GM19452 (cell line): ENCODE measurements around the gene ECE1.

Source experiments
- ATAC-seq: cut with Tn5 transposase; IDR thresholded peaks from one replicate; pipeline ENCODE4 v1.9.1; 2021; ENCODE audit not compliant: unreplicated experiment

Gene ECE1

DNA sequence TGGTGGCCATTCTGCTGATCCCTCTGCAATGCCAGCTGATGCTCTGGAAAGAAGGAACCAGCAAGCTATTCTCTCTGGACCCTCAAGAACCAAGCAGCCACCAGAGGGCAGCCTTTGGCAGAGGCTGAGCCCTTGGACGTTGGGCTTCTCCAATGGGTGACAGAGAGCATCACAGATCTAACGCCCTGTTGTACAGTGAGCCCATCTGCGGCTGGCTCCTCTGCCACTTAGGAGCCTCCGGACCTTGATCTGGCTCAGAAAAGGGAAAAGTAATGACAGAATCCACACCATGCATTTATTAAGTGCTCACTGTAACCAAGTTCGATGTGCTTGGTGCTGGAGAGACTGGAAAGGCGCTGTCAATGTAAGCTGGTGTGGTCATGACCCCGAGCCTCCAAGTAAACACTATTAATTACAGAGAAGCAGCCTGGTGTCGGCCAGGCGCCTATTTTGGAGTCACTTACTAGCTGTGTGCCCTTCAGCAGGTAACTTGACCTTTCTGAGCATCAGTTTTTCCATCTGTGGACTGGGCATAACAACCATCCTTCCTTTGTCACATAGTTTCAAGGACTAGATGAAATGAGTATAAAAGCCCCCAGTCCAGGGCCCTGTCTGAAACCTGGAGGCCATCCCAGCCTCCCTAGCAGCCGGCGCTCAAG is 34.9 kb downstream of the ECE1 start:
- no peak for ATAC-seq

DNA sequence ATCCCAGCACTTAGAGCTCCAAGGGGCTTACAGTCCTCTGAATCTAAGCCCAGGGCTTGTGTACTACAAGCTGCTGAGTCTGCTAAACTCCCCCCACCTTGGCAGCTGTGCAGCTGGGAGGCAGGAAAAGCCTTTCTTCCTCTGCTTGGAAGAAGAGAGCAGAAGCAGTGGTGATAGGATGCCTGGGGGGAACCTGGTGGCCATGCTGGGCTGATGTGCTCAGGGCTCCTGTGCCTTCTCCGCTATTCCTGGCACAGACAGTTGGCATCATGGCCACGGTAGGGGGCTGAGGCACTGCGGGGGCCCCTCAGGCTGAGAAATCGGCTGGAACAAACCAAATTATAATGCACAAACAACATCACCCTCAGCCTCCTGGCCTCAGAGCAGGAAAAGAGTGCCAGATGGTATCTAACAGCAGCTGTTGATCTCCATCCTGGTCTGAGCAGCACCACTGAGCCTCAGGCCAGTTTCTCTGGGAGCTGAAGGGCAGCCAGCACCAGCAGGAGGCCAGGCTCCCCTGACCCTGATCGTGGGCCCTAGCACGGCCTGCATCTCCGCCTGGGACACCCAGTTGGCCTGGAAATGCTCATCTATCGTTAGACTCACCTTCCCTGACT is 35.8 kb downstream of the ECE1 start:
- no peak for ATAC-seq

DNA sequence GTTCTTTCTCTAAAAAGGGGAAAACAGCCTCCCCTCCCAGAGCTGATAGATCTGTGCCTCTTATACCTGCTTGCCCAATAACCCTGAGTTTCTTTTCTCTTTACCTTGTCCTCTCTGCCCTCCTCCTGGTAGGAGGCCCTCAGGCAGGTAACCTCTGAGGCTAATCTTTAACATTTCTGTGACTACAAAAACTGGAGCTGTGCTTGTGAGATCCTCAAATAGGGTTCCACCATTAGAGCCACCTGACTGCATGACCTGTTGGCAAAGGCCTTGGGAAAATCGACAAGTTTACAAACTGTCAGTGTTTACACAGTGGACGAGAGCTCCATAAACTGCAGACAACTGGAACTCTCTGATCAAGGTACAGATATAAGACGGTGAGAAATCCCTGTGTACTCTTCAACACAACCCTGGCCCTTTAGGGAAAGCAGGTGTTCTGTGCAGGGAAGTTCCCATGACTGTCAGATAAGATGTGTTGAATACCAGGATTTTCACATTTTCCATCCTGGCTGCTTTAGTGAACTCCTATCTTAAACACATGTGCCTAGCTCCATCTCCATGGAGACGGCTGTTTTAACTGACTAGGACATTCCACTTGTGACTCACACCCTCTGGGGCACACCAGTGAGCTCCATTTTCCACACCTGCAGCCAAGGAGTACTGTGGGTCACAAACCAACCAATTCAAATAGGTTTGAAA is 38.3 kb downstream of the ECE1 start:
- ATAC-seq = no peak

DNA sequence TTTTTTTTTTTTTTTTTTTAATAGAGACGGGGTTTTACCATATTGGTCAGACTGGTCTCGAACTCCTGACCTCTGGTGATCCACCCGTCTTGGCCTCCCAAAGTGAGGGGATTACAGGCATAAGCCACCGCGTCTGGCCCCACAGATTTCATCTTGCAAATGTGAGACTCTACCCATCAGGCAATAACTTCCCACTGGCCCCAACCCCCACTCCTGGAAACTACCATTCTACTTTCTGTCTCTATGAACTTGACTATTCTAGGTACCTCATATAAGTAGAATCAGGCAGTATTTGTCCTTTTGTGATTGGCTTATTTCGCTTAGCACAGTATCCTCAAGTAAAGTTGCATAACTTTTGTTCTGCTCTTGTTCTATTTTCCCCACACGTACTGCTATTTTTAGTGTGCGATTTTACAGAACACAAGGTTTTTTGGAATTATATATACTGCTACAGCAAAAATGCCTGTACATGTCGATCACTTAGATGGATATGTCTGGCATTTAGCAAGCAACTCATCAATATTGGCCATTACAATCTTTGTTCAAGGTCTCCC is 40.2 kb downstream of the ECE1 start:
- ATAC-seq = no peak

DNA sequence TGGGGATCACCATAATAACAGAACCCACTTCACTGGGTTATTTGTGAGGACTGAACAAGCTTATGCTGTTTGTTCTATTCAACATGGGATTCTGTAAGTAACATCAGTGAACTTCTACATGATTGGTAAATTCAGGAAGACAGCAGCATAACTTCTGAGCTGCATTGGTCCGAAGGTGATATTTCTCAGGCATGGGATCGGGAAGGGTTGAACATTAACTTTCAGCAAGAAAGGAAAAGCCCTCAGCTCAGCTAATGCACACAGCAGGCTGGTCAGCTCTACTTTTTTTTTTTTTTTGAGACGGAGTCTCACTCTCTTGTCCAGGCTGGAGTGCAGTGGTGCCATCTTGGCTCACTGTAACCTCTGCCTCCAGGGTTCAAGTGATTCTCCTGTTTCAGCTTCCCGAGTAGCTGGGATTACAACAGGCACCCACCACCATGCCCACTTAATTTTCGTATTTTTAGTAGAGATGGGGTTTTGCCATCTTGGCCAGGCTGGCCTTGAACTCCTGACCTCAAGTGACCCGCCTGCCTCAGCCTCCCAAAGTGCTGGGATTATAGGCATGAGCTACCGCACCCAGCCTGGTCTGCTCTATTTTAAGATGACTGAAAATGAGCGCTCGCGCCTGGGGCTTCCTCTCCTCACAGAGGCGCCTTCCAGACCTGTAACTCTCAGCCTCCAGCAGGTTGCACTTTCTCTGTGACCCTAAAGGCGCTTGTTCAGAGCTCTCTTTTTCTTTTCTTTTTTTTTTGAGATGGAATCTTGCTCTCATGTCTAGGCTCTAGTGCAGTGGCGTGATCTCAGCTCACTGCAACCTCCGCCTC is 42.2 kb downstream of the ECE1 start:
- no peak for ATAC-seq

DNA sequence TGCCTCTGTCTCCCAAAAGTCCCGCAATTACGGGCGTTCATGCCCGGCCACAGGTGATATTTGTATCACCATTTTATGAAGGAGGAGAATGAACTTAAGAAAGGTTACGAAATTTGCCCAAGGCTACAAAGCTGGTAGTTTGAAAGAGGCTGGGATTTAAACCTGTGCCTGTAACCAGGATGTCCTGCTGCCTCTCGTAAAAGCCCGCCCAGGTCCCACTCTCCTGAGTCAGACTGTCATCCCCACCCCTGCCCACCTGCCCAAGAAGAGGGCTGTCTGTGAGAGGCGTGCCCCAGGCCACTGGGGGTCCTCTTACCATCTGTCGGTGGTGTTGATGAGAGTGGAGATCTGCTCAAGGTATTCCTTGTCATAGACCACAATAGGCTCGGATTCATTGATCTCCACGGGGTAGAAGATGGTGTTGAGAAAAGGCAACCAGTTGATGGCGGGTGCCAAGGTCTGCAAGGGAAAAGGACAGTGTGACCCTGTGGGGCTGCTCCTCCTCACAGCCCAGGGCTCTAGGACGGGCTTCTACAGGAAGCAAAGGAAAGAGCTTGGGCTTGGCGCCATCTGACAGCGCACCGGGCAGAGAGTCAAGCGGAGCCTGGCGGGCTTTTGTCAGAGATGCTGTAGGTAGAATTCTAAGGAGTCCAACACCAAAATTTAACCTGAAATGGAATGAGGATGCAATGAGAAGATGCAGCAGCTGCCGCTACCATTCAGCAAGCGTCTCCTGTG is 43.2 kb downstream of the ECE1 start:
- ATAC-seq = no peak

DNA sequence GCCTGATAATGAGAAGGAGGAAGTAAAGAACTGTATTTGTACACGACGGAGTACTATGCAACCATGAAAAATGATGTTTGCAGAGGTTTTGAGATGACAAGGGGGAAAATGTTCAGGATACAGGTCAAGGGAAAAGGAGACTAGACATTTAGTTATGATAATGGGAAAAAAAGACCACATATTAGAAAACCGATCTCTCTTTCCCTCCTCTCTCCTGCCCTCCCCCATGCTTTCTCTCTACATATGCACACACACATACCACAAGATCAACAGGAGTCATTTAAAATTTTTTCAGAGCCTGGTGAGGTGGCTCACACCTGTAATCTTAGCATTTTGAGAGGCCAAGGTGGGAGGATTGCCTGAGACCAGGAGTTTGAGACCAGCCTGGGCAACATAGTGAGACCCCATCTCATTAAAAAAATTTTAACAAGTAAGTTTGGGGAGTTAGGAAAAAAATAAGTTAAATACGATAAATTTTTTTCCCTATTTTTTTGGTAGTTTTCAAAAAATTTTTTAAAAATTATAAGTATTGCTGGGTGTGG is 44.5 kb downstream of the ECE1 start:
- no peak for ATAC-seq

DNA sequence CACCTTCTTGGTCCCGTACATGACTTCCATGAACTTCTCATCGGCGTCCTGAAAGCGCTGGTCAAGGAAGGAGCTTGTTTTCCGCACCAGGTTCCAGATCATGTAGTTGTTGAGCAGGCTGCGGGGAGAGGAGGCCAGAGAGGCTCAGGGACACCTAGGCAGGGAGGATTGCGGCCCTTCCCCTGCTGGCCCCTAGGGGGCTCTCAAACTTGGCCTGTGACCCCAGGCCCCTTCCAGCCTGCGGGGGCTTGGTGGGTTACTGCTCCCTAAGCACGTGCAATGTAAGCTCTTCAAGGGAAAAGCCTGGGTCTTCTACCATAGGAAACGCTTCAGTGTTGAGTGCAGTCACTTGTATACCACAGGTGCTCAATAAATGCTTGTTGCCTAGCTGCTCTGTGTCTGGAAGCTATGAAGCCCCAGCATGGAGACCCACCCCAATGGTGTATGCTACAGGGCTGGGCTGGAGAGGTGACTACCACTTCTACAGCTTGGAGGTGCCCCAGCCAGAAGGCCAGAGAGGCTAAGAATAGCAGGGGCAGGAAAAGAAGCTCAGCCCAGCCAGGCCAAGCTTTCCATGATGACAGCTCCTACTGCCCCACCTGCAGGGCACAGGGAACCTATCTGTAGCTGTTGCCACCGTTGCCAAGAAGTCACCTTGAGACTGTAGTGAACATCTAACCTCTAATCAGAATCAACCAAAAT is 45.1 kb downstream of the ECE1 start:
- ATAC-seq = no peak

DNA sequence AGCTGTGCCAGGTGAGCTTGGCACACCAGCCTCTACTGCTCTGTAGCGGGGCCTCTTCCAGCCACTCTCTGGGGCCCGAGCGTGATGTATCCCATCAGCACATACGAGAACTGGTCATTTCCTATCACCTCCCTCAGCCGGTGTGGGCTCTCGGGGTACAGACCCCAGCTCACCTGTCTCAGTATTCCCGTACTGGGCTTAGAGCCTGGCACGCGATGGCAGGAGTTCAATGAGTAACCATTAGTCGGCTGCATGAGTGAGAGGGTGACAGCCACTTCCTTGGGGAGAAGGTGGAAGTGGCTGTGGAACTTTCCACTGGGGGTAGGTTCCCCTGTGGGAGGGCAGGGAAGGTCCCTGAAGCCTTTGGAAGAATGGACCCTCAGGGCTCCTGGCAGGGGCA is 46.1 kb downstream of the ECE1 start:
- no peak for ATAC-seq

DNA sequence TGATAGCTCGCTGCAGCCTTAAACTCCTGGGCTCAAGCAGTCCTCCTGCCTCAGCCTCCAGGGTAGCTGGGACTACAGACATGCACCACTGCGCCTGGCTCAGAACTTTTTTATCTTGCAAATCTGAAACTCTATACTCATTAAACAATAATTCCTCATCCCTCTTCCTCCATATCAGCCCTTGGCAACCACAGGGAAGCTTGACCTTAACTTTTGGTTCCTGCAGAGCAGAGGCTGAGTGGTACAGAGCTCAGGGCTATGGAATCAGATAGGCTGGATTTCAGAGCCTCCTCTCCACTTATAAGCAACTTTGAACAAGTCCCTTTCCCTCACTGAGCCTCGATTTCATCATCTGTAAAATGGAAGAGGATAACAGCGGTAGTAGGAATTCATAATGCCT is 47.4 kb downstream of the ECE1 start:
- no peak for ATAC-seq

DNA sequence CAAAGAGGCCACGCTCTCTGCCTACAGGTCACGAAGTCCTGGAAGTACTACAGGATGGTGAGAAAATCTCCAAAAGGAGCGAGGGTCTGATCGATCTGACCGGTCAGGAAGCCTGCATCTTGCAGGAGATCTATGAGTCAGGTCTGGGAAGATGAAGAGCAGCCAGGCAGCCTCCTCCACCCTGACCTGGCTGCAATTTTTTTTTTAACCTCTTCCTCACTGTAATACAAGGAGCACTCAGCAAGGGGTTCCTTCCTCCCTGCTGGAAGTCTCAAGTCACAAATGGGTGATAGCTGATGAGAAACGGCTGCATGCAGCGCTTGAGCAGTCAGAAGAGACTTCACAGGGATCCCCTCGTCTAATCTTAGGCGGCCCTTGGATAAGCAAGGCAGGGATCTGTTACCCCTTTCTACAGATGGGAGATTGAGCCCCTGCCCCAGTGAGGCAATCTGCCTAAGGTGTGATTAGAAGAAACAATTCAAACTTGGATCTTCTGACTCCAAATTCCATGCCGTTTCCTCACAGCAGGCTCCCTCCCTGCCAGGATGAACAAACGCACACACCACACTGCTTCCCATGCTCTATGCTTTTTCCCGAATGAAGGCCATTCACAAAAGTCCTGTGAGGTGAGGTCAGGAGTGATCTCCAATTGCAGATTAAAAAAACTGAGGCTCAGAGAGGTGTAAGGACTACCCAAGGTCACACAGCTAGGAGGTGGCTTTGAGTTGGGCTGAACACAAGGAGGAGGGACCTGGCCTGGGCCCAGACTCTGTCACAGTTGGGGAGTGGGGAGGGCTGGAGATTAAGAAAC is 48.3 kb downstream of the ECE1 start:
- ATAC-seq = no peak

DNA sequence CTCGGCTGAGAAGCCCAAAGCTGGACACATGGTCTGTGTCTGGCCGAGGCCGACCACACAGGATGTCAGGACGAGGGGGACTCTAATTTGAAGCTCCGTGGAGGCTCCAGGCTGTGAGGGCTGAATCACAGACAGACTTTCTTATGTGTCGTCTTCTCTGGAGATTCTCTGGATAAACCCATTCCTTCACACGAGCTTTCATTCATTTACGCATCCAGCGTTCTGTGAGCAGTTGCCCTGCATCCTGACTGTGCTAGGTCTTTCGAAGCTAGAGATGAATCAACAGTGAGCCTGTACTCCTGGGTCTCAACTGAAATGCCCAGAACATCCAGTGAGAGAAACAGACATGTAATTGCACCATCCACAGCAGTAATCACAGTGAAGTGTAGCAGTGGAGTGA is 49.6 kb downstream of the ECE1 start:
- no peak for ATAC-seq

DNA sequence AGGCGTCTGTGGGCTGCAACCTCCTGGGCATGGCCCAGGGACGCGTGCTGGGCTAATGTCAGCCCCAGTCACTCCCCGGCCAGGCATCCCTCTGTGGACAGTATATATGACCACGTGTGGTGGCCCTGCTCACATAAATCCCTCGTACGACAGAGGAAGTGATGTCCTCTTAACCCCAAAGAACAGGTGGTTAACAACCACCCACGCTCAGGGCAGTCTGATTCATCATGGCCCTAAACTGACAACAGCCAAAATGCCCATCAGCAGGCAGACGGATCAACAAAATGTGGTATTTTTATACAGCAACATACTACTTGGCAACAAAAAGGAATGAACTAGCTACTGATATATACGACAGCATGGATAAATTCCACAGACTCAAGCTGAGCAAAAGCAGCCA is 51.0 kb downstream of the ECE1 start:
- ATAC-seq = no peak

DNA sequence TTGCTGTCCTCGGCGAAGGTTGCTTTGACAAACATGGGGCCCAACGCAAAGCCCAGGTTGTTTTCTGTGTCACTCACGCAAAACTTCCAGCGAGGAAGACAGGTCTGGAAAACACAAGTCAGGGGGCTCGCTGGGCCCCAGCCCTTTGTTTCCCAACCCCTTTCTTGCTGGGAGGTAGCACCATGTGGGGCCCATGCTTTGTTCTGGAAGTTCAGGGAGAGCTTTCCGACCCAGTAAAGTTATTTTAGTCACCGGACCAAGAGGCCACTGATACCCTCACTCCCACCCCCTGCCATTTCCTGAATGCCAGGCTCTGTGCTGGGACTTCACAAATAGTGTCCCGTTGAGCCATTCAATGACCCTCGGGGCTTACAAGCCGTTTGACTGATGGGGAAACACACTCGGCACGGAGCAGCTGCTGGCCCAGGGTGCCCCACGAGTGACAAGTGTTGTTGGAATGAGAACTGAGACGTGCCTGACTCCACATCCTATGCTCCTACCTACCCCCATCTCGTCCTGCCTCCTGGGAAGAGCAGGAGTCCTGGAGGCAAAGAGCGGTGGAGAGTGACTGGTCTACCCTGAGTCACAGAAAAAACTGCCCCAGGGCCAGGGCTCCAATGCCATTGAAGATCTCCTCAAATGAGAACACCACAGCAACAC is 52.0 kb downstream of the ECE1 start:
- ATAC-seq = no peak

DNA sequence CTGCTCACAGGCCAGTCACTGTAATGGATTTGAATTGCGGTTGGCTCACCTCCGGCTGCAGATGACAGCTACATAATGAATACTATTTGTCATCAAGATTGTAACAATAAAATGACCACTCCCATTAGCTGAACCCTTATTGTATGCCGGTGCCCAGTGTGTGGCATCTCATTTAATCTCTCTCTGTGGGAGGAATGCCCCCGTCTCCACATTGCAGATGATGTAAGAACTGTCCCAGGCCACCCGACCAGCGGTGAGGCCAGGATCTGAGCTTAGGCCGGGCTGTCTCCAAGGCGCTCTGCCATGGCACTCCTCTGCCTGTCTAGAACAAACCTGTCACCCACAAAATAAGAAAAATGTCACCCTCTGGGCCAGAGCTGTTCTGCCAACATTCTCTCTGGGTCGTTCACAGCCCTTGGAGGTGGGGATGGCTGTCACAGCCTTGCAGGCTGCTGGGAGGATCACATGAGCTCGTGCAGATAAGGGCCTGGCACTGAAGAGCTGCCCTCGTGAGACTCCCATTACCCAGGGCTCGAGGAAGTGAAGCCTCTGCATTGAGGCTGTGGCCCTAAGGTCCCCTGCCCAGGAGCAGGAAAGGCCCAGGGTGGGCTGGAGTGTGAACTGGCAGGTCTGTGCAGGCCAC is 52.7 kb downstream of the ECE1 start:
- ATAC-seq = no peak

DNA sequence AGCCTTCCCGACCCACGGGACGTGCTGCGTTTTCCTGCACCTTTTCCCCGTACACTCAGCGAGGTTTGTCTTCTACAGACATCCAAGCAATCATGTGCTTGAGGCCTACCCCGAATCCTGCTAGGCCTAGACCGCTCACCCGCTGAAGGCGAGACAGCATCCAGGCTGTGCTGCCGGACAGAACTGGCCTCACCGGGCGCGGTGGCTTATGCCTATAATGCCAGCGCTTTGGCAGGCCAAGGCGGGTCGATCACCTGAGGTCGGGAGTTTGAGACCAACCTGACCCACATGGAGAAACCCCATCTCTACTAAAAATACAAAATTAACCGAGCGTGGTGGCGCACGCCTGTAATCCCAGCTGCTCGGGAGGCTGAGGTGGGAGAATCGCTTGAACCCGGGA is 54.1 kb downstream of the ECE1 start:
- no peak for ATAC-seq

DNA sequence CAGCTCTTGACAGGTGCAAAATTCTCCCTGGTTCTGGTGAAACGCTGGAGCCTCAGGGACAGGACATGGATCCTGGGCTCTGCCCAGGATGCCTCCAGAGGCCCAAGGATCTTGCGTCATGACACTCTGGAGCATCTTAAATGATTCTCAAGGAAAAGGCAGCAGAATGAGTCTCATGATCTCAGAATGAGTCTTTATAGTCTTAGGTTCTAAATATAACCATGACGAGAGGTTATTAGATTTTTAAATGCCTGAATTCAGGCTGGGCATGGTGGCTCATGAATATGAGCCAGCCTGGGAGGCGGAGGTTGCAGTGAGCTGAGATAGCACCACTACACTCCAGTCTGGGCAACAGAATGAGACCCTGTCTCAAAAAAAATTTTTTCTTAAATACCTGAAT is 55.5 kb downstream of the ECE1 start:
- no peak for ATAC-seq

DNA sequence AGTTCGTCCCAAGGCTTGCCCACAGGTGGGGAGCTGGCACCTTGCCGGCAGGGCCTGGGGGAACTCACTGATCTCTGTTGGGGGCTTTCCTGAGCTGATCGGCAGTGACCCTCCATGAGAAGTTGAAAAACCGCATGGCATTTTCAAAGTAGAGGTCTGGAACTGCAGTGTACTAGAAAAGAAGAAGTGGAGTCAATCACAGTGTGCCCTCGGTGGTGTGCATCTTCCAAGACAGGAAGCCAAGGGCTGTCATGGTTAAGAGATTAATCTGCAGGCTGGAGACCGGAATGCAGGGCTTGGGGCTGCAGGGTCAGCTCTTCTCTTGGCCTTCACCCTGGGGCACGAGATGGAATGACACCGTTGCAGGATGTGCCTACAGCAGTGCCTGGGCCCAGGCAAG is 56.8 kb downstream of the ECE1 start:
- ATAC-seq = no peak
